ENCODE data around the gene CNPPD1. TPM values are rescaled to one million over a fixed set of nuclear protein-coding genes. Genes with fewer than 3 reads are reported as not detected.

The CNPPD1 gene
- total and polyA plus RNA-seq, 5 donors = 40.0 to 53.1 (median 45.1) TPM

- WGBS = 90% methylated on average over 8 of the region's 8 CpGs
- ATAC-seq = no peak
- intact Hi-C loops (cut with DNase I) = no loop called here
Observed at GRCh38 chr2:219157396-219157795, 19.3 kb downstream of the CNPPD1 start.

GRCh38 chr2:219155054-219155644 lies 21.6 kb downstream of the CNPPD1 start:
- ATAC-seq (peak; percentile 52 to 53), DNase-seq (peak in 1 of 3 donors; percentile 42)
- H3K9me3 ChIP-seq (ENCODE audit: control insufficient read depth, low read length) = no peaks in the 10 kb centered on the region
- no peak overlapping the region for H3K4me3 ChIP-seq (ENCODE audit: low read length)
- WGBS = 7% methylated on average over 4 of the region's 4 CpGs
- no peak overlapping the region for H3K27ac ChIP-seq (ENCODE audit: low read length)
- intact Hi-C loops (cut with DNase I) = loop anchor here in 1 of 4 donors (2.0 kb wide), 1 partner anchor 96 kb away; no protein-coding TSS in a partner anchor
- H3K4me1 ChIP-seq (ENCODE audit: control insufficient read depth, insufficient read depth, low read length) = no peaks in the 10 kb centered on the region
- H3K27me3 ChIP-seq (ENCODE audit: control insufficient read depth, insufficient read depth) = no peaks in the 10 kb centered on the region

More at GRCh38 chr2:219157396-219157795, 19.3 kb downstream of the CNPPD1 start:
- H3K27ac ChIP-seq (ENCODE audit: low read length) = no peak overlapping the region
- H3K9me3 ChIP-seq (ENCODE audit: control insufficient read depth, low read length) = no peaks in the 10 kb centered on the region
- H3K4me3 ChIP-seq (ENCODE audit: low read length) = no peak overlapping the region
- H3K4me1 ChIP-seq (ENCODE audit: control insufficient read depth, insufficient read depth, low read length) = peaks cover 3% of the 10 kb centered on the region
- H3K27me3 ChIP-seq (ENCODE audit: control insufficient read depth, insufficient read depth) = no peaks in the 10 kb centered on the region
- no peak for DNase-seq

GRCh38 chr2:219149667-219150066 lies 27.1 kb downstream of the CNPPD1 start:
- H3K9me3 ChIP-seq (ENCODE audit: control insufficient read depth, low read length) = no peaks in the 10 kb centered on the region
- H3K4me1 ChIP-seq (ENCODE audit: control insufficient read depth, insufficient read depth, low read length) = no peaks in the 10 kb centered on the region
- H3K27me3 ChIP-seq (ENCODE audit: control insufficient read depth, insufficient read depth) = no peaks in the 10 kb centered on the region
- ATAC-seq (no peak), DNase-seq (no peak)
- intact Hi-C loops (cut with DNase I) = loop anchor here in 2 of 4 donors (2.0 to 10.0 kb wide), 3 partner anchors 91 to 122 kb away; no protein-coding TSS in a partner anchor
- H3K27ac ChIP-seq (ENCODE audit: low read length) = no peak overlapping the region
- H3K4me3 ChIP-seq (ENCODE audit: low read length) = no peak overlapping the region
- WGBS = 30% methylated on average over 1 of the region's 1 CpG

- H3K9me3 ChIP-seq (ENCODE audit: control insufficient read depth, low read length) = no peaks in the 10 kb centered on the region
- intact Hi-C loops (cut with DNase I) = loop anchor here in 1 of 4 donors (10.0 kb wide), 1 partner anchor 88 kb away; no protein-coding TSS in a partner anchor
- WGBS = 93% methylated on average over 6 of the region's 6 CpGs
- DNase-seq (no peak), ATAC-seq (peak in 1 of 2 donors; percentile 38)
- H3K27me3 ChIP-seq (ENCODE audit: control insufficient read depth, insufficient read depth) = no peaks in the 10 kb centered on the region
- no peak overlapping the region for H3K4me3 ChIP-seq (ENCODE audit: low read length)
- H3K27ac ChIP-seq (ENCODE audit: low read length) = no peak overlapping the region
- H3K4me1 ChIP-seq (ENCODE audit: control insufficient read depth, insufficient read depth, low read length) = no peaks in the 10 kb centered on the region
Observed at GRCh38 chr2:219142329-219142728, 34.4 kb downstream of the CNPPD1 start.

- ATAC-seq (no peak), DNase-seq (no peak)
- H3K27ac ChIP-seq (ENCODE audit: low read length) = no peak overlapping the region
- no peak overlapping the region for H3K4me3 ChIP-seq (ENCODE audit: low read length)
- H3K27me3 ChIP-seq (ENCODE audit: control insufficient read depth, insufficient read depth) = no peaks in the 10 kb centered on the region
- intact Hi-C loops (cut with DNase I) = loop anchor here in 1 of 4 donors (10.0 kb wide), 1 partner anchor 86 kb away; no protein-coding TSS in a partner anchor
- no peaks in the 10 kb centered on the region for H3K9me3 ChIP-seq (ENCODE audit: control insufficient read depth, low read length)
- WGBS = 96% methylated on average over 3 of the region's 3 CpGs
- no peaks in the 10 kb centered on the region for H3K4me1 ChIP-seq (ENCODE audit: control insufficient read depth, insufficient read depth, low read length)
Observed at GRCh38 chr2:219140722-219141121, 36.0 kb downstream of the CNPPD1 start.

- 88% methylated on average over 4 of the region's 4 CpGs for WGBS
- Histone ChIP-seq H3K9me3 (ENCODE audit: control insufficient read depth, low read length) (no peaks in the 10 kb centered on the region), H3K4me3 (ENCODE audit: low read length) (no peak overlapping the region)
Observed at GRCh38 chr2:219133976-219134375, 42.7 kb downstream of the CNPPD1 start.

GRCh38 chr2:219131744-219132143 lies 45.0 kb downstream of the CNPPD1 start:
- Histone ChIP-seq H3K9me3 (ENCODE audit: control insufficient read depth, low read length) (no peaks in the 10 kb centered on the region), H3K4me1 (ENCODE audit: control insufficient read depth, insufficient read depth, low read length) (no peaks in the 10 kb centered on the region), H3K27me3 (ENCODE audit: control insufficient read depth, insufficient read depth) (no peaks in the 10 kb centered on the region), H3K4me3 (ENCODE audit: low read length) (no peak overlapping the region), H3K27ac (ENCODE audit: low read length) (no peak overlapping the region)
- DNase-seq = no peak
- ATAC-seq = no peak
- 77% methylated on average over 4 of the region's 4 CpGs for WGBS
- intact Hi-C loops (cut with DNase I) = no loop called here

More at GRCh38 chr2:219133976-219134375, 42.7 kb downstream of the CNPPD1 start:
- ATAC-seq (no peak), DNase-seq (no peak)
- no peaks in the 10 kb centered on the region for H3K27me3 ChIP-seq (ENCODE audit: control insufficient read depth, insufficient read depth)
- no peaks in the 10 kb centered on the region for H3K4me1 ChIP-seq (ENCODE audit: control insufficient read depth, insufficient read depth, low read length)
- intact Hi-C loops (cut with DNase I) = no loop called here
- no peak overlapping the region for H3K27ac ChIP-seq (ENCODE audit: low read length)

- Histone ChIP-seq H3K4me1 (ENCODE audit: control insufficient read depth, insufficient read depth, low read length) (no peaks in the 10 kb centered on the region), H3K4me3 (ENCODE audit: low read length) (no peak overlapping the region), H3K9me3 (ENCODE audit: control insufficient read depth, low read length) (no peaks in the 10 kb centered on the region), H3K27me3 (ENCODE audit: control insufficient read depth, insufficient read depth) (no peaks in the 10 kb centered on the region), H3K27ac (ENCODE audit: low read length) (no peak overlapping the region)
- intact Hi-C loops (cut with DNase I) = no loop called here
- 88% methylated on average over 3 of the region's 3 CpGs for WGBS
- DNase-seq = no peak
- ATAC-seq = no peak
Observed at GRCh38 chr2:219131327-219131726, 45.4 kb downstream of the CNPPD1 start.

- intact Hi-C loops (cut with DNase I) = no loop called here
- Histone ChIP-seq H3K9me3 (ENCODE audit: control insufficient read depth, low read length) (no peaks in the 10 kb centered on the region), H3K4me1 (ENCODE audit: control insufficient read depth, insufficient read depth, low read length) (peaks cover 10% of the 10 kb centered on the region), H3K4me3 (ENCODE audit: low read length) (no peak overlapping the region), H3K27ac (ENCODE audit: low read length) (no peak overlapping the region), H3K27me3 (ENCODE audit: control insufficient read depth, insufficient read depth) (no peaks in the 10 kb centered on the region)
- WGBS = 91% methylated on average over 16 of the region's 16 CpGs
- peak in 1 of 3 donors; percentile 46 for DNase-seq
- no peak for ATAC-seq
Observed at GRCh38 chr2:219129589-219129988, 47.1 kb downstream of the CNPPD1 start.

- H3K27ac ChIP-seq (ENCODE audit: low read length) = no peak overlapping the region
- peaks cover 17% of the 10 kb centered on the region for H3K4me1 ChIP-seq (ENCODE audit: control insufficient read depth, insufficient read depth, low read length)
- H3K27me3 ChIP-seq (ENCODE audit: control insufficient read depth, insufficient read depth) = no peaks in the 10 kb centered on the region
- H3K4me3 ChIP-seq (ENCODE audit: low read length) = no peak overlapping the region
- intact Hi-C loops (cut with DNase I) = no loop called here
- 50% methylated on average over 7 of the region's 7 CpGs for WGBS
- H3K9me3 ChIP-seq (ENCODE audit: control insufficient read depth, low read length) = no peaks in the 10 kb centered on the region
- ATAC-seq (peak in 1 of 2 donors; percentile 50), DNase-seq (peak; percentile 14 to 50 (median 39))
Observed at GRCh38 chr2:219128396-219128795, 48.3 kb downstream of the CNPPD1 start.

- intact Hi-C loops (cut with DNase I) = no loop called here
- DNase-seq (no peak), ATAC-seq (peak; percentile 15 to 44)
- Histone ChIP-seq H3K4me1 (ENCODE audit: control insufficient read depth, insufficient read depth, low read length) (peaks cover 17% of the 10 kb centered on the region), H3K4me3 (ENCODE audit: low read length) (no peak overlapping the region), H3K9me3 (ENCODE audit: control insufficient read depth, low read length) (no peaks in the 10 kb centered on the region), H3K27me3 (ENCODE audit: control insufficient read depth, insufficient read depth) (no peaks in the 10 kb centered on the region), H3K27ac (ENCODE audit: low read length) (no peak overlapping the region)
- WGBS = 51% methylated on average over 2 of the region's 2 CpGs
Observed at GRCh38 chr2:219127037-219127635, 49.6 kb downstream of the CNPPD1 start.
